ENCODE data around the gene ZBTB7C.

Gene ZBTB7C

DNA sequence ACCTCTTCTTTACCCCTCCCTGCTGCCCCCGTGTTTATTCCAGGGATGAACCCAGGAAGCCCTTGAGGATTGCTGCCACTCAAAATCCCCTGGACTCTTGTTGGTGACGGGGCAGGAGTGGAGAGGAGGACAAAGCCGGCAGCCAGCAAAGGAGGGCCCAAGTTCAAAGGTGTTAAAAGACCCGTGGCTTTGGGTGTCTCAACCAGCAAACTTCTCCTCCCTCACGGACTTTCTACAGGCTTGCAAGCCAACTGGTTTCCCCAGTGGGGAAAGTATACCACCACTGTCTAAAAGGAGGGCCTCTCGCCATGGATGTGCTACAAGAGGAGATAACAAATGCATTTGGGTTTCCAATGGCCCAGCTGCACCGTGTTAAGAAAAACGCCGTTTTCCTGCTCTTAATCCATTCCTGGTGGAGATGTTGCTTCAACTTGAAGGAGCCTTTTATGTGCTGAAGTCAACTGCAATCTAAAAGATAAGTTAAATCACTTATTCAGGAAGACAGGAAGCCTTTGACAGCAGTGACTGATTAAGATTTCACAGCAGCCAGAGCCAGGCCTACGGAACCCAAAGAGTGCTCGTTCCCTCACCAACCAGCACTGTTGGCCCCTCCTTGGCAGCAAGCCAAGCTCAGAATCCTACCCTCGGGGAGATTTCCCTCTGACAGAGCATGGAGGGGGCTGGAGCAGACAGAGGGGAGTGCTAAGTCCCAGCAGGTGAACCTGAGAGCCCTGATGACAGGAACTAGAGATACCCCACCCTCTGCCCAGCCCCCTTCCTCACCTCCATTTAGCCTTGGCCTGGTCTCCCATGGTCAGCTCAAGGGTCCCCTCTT is 57.8 kb downstream of the ZBTB7C start:
- DNase-seq: no peak

DNA sequence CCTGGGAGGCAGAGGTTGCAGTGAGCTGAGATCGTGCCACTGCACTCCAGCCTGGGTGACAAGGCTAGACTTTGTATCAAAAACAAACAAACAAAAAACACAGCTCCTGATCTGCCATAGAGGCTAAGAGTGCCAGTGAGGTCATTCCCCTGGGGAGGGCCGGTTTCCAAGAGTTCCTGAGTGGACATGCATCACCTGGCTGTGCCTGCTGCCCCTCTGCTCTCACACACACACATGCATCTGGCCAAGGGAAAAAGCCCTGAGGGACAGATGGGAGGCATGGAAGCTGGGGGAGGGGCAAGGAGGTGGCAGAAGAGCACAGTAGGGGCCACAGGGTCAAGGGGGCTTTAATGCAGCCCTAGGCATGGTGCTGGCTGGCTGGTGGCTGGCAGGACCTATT is 60.4 kb downstream of the ZBTB7C start:
- DNase-seq: no peak

DNA sequence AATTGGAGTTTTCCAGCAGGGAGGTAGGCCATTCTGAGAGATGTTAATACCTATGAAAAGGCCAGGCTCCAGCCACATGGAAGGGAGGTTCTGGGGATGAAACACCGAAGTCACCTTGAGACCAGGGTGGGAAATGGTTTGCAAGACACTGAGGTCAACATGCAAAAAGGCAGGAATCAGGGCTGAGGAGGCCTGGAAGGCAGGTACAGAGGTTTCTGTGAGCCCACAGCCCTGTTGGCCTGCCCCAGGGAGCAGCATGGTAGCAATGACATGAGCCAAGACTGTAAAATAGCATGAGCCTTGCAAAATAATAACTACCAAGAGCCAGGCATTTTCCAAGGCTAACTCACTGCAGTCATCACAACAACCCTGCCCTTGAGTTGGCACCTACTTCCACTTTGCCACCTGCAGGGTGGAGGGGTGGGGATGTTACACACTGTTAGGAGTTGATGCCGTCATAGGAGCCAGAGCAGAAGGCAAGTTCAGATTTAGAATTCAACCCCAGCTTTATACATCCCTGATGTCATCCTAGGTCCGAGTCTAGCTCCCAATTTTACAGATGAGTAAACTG is 61.3 kb downstream of the ZBTB7C start:
- no peak for DNase-seq

DNA sequence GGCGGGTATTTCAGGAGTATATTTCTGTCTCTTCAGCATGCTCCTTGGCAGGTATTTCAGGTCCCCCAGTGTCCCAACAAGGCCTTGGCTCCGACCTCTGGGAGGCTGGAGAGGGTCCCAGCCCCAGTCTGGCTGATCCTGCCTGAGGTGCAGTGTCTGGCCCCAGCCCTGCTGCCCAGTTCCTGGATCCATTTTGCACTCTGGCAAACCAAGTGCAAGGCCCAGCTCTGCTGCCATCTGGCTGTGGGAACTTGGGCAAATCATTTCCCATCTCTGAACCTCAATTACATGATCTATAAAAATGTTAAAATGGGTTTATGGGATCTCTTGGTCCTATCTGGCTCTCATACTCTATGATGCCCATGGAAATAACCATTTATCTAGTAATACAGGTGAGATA is 63.6 kb downstream of the ZBTB7C start:
- DNase-seq: no peak

DNA sequence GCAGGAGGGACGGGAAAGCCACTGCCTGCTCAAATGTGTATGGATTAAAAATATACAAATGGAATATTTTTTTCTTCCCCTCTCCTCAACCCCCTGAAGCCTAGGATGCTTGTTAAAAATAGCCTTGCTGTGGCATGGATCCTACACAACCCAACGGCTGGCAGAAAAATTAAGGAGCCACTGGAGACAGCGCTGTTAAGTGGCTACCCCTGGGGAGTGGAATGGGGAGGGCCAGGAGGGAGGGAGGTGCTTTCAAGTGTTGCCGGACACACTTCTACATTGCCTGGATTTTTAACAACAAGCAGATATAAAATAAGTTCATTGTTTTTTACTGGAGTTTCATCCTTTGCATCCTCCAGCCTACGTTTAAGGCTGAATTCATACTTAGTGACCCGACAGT is 66.6 kb downstream of the ZBTB7C start:
- DNase-seq: no peak

DNA sequence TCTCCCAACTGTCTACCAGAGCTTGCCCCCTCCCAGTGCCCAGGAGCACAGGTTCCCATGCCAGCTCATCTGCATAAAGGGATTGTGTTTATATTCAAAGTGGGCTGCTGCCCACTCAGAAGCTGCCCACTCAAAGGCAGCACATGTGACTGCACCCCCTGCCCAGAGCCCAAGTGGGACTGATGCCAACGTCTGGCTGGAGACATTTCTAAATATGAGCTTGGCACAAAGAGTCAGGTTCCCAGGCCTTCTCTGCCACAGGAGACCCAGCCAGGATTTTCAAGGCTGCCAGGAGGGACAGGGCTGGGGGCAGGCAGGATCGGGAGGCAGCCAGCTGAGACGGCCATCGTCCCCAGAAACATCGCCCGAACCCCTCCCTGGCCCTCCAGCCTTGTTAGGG is 67.1 kb downstream of the ZBTB7C start:
- DNase-seq: no peak

DNA sequence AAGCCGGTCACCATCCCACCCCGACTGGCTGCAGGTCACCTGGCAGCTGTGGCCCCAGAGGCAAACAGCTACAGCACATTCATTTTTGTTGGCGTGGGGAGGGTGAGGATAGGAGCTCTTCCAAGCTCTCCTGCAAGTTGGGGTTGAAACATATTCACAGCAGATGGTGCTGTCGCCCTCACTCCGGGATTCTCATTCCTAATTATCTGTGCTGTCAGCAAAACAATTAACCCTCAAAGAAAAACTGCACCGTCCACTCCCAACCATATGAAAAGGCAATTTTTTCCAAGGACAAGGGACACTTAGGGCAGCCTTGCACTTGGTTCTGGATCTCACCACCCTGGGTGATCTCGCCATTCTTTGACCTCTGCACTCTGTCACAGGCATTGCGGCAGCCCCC is 68.6 kb downstream of the ZBTB7C start:
- no peak for DNase-seq

DNA sequence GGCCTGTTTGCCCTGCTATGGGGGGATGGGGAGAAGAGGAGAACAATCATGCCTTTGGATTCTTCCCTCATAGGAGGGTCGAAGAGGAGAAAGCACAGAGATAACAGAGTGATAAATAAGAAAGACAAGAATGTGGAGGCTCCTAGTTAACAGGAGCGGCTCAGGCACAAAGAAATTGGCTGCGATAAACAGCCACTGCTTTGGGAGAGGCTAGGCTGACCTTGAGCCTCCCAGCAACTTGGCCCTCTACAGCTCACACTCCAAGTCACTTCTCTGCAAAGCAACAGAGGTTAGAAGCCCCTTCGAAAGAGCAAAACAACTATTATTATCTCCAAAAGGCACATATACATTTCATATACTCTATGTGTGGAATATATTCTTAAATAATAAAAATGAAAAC is 69.5 kb downstream of the ZBTB7C start:
- DNase-seq: no peak

DNA sequence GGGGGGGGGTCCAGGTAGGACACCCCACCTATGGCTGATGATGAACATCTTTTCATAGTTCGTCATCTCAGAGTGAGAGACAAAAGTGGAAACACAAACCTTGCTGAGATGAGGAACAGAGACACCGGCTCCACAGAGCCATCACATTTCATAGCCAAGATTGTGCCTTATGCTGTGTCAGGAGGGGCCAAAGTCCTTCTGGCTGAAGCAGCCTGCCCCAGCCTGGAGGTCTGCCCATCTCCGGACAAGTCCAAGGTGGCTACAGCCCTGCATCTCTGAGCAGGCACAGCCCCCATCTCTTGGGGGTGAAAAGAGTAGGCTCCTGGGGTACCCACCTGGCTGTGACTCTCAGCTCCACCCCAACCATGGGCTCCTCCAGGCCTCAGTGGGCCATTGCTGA is 70.3 kb downstream of the ZBTB7C start:
- no peak for DNase-seq

DNA sequence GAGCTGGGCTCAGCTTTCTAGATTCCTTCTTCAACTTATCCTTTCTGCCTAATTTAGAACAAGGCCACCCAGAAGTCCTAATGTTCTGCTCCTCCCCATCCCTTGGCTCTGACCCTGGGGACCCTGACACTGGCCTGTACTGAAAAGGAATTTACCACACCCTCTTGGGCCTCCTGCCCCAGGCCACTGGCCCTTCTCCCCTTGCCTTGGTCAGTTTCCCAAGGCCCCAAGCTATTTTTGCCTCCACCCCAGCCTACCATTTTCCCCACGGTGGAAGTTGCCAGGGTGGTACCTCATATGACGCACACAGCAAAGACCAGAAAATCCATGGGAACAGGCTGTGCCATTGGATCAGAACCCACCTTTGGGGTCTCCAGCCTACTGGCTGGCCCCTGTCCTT is 72.1 kb downstream of the ZBTB7C start:
- no peak for DNase-seq

DNA sequence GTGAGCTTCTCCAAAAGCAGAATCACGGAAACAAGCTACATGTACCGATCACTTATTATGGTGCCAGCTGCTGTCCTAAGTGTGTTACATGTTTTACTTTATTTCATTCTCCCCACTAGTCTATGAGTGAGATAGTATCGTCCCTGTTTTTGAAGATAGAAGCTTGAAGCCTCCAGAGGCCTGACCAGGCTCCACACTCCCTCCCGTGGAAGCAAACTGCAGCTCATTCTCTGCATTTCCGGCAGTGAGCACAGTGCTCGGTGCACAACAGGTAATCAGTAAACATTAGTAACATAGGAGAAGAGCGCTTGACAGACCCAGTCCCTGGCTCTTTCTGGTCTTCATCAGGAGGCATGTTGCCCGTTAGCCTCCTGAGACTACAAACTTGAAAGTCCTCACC is 72.9 kb downstream of the ZBTB7C start:
- no peak for DNase-seq

DNA sequence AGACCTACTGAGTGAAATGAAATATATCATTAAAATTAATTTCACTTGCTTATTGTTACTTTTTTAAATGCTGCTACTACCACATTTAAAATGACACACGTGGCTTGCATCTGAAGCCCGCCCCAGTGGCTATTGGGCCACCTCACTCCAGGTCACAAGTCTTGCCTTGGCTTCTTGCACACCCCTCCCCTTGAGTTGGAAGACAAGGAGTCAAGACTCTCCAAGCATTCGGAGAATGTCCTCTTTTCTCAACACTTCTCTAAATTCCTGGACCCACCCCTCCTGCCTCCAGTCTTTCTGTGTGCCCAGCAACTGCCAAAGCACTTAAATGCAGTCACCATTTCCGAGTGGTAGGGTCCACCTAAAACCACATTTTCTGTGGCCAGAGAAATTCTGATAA is 73.4 kb downstream of the ZBTB7C start:
- no peak for DNase-seq

DNA sequence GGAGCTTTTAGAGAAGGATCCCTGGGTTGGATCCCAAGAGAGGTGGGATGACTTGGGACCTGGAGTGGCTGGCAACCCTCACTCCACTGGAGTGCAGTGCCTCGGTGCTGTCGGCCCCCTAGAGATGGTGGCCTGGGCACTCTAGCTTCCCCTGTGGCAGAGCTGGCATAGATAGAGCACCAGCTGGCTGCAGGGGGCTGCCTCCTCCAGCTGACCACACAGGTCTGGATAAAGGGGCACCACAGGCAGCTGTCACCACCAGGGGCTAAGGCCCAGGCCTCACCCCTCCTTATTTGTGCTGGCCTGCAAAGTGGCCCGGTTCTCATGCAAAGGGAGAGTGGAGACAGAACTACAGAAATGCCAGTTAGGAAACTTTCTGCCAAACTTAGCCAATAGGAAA is 74.3 kb downstream of the ZBTB7C start:
- no peak for DNase-seq

DNA sequence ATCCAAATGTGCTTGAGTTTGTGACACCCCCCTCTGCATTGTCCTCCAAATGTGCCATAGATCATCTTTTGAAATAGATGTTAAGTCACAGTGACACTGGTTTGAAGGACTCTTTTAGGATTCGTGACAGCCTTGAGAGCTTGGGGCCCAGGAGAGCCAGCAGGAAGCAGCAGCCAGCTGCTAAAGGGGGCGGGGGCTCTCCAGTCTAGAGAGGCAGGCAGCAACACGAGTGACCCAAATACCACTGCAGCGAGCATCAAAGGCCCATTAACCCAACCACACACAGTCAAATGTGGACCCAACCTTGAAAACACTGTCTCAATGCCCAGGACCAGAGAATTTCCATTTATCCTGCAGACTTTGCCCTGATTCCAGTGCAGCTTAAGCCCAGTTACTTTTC is 75.6 kb downstream of the ZBTB7C start:
- no peak for DNase-seq

DNA sequence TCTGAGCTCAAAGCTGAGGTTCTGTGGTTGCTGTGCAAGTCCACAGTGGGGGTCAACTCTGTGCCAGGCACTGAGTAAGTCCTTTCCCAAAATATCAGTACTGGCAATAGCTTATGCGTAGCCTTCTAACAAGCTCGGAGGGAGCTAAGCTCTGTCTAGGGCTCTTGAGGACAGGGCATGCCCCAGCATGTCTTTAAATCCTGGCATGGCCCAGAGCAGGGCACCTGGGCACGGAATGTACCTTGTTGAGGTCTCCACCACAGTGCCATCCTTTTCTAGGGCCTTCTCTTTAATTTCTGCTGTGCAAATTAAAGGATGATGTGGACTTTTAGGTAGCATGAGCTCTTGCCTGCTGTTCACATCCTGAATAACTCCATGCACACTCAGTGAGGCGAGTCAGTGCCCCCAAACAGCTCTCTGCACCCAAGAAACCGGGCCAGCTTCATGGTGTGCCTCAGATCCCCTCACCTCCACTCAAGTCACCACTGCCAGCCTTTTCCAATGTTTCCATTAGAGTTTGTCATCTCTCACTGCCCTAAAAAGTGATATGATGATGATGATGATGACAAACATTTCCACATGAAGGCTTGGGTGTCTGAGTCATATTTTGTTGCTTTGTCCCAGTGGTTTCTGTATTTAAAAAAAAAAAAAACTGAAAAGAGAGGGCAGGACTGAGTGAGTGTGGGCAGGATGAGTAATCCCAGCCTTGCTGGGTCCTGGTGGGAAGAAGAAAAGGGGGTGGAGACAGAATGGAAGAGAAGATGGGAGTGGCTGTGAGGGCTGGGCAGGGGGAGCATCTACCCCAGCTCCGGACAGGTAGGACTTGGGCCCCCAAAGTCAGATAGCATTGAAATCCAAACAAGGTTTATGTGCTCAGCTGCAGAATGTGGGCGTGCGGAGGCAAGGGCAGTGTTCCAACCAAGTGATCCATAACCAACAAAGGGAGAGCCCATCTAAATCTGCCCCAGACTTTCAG is 78.9 kb downstream of the ZBTB7C start:
- no peak for DNase-seq

DNA sequence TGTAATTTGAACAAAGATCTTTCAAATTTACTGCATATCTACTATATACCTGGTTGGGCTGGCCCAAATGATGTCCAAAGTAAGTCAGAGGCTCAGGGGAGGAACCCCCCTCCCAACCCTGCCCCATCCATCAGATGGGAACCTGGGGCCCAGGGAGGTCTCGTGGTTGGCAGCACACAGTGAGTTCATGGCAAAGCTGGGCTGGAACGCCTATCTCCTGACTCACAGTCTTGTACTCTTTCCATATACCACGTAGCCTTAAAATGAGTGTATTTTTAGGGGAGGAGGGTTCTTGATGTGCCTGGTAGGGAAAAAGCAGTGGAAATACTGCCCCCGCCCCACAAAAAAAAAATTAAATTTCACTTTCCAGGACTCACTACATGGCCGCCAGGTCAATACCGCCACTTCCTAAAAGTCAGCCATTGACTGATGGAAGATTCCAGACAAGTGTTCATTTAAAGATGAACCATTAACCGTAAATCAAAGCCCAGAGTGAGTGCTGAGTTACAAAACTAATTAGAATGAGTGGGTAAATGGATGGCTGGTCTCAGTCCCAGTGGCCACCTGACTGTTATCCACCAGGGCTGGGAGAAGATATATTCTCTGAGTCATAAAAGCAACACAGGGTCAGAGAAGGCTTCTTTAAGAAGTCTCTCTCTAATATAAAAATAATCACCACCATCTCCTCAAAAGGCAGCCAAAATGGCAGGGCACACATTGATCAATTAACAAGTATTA is 80.5 kb downstream of the ZBTB7C start:
- no peak for DNase-seq

DNA sequence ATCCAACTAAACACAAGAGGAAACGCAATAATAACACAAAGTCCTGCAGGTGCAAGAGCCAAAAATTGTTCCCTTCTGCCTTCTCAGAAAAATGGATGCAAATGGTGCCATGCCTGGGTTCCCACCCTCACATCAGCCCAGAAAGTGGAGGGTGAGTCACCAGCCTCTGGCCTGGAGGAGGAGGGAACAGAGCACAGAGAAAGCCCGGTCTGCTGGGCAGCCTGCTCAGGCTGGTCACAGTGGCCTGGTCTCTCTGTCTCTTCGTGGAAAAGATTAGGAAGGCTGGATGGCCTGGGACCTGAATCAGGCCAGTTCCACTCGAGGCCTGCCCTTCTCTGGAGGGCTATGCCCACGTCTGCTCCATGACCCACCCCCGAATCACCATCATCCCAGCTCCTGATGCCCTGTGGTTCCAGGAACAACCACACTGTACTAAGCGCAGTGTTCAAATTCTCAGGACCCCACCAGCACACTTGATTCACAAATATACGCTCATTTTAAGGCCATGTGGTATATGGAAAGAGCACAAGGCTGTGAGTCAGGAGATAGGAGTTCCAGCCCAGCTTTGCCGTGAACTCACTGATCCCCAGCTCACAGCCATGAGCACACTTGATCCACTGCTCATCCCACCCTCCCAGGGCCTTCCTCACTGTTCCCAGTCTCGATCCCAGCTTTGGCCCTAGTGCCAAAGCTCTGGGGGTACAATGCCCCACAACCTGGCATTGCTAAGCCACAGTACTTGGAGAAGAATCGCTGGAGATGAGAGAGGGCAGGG is 82.1 kb downstream of the ZBTB7C start:
- DNase-seq: no peak

DNA sequence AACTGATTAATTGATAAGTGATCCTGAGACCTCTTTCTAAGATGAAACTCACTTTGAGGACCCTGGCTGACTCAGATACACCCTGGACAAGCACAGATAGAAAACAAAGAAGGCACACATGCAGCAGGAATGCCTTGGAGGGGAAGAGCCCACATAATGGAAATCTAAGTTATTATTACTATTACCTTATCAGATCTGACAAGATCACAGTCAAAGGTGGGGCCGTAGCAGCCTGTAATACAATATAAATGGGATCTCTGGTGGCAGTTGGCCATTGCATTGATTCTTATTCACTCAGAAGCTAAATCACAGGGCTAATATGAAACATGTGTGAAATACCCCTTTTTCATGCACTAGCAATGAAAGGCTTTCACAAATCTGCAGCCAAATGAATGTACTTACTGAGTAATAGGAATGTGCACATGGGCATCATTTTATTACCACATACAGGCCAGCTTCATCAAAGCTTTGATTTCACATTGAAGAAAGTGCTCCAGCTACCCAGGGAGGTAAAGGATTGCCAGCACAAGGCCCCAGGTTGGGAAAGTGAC is 84.0 kb downstream of the ZBTB7C start:
- no peak for DNase-seq

DNA sequence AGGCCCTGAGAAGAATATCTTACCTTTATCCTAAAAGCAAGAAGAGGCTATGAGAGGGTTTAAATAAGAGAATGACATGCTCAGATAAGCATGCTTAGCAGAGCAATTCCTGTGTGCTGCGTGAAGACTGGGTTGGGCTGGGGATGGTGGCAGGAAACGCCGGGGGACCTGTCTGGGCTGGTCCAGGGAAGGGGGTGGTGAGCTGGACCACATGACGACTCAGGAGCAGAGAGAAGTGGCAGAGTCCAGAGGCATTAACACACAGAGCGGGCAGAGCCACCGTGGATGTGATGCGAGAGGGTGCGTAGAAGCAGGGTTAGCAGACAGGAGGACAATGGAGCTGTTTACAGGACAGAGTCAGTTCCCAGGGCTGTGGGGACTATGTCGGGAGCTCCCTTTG is 84.5 kb downstream of the ZBTB7C start:
- DNase-seq: no peak

DNA sequence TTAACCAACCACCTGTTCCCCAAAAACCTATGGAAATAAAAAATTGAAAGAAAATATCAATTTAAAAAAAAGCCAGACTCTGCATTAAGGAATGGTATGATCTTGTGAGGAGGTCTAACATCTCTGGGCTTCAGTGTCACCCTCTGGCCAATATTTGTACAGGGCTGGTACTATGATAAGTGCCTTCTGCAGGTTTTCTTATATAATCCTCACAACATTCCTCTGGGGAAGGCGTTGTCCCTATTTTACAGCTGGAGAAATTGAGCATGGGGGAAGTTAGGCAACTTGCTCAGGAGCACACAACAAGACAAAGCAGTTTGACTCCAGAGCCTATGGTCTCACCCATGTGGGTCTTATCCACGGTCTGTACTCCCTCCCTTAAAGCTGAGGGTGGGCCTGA is 86.0 kb downstream of the ZBTB7C start:
- DNase-seq: no peak

DNA sequence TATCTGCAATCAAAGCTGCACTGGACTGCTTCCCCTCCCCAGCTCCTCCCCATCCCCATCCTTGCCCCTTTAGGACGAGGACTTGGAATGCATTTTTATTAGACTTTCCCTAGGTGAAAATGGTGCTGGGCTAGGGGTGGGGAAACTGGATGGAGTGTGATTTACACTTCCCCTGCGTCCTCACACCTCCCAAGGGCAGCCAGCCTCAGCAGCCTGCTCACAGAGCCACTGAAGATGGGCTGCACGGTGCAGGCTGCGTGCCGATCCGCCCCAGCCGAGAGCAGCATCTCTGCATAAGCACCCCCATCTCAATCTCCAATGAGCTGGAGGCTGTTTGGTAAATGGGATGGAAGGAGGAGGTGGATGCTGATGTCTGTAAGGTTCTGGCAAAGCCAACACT is 87.6 kb downstream of the ZBTB7C start:
- DNase-seq: no peak

DNA sequence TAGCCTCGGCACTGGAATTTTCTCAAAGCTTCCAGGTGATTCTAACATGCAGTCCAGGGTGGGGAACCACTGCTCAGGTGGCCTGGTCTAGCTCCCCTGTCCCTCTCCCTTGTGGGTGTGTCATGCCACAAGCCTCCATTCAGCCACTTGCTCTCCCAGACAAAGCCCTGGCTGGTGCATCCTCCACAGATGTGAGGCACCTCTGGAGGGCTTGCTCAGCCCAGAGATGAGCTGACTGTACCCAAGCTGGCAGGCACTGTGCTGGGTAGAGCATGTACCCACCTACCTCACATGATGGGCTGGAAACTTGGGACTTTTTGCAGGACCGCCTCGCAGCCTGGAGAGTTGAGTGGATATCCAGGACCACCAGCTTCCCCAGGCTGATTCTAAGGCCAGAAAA is 88.1 kb downstream of the ZBTB7C start:
- DNase-seq: no peak
